HEK293 (cell line): Measurements from ENCODE around the gene ITPR2.

ENCODE experiments used
- BCL11B ChIP-seq: fragments of 450-650 bp; formaldehyde crosslinking; IDR thresholded peaks from 2 replicates; pipeline ENCODE4 v1.5.1; 2016; ENCODE audit warnings: low read depth, missing biosample characterization, missing genetic modification characterization
- CTCF ChIP-seq: fragments of 450-650 bp; formaldehyde crosslinking; IDR thresholded peaks from 2 replicates; pipeline ENCODE4 v1.5.1; 2016; ENCODE audit warnings: missing biosample characterization, missing genetic modification characterization
- PATZ1 ChIP-seq: fragments of 450-650 bp; formaldehyde crosslinking; IDR thresholded peaks from 2 replicates; pipeline ENCODE4 v1.5.1; 2016; ENCODE audit warnings: missing biosample characterization, missing genetic modification characterization
- ZFP37 ChIP-seq: fragments of 450-650 bp; formaldehyde crosslinking; IDR thresholded peaks from 2 replicates; pipeline ENCODE4 v1.5.1; 2016; ENCODE audit warnings: missing biosample characterization, missing genetic modification characterization
- ZNF140 ChIP-seq: fragments of 450-650 bp; formaldehyde crosslinking; IDR thresholded peaks from 2 replicates; pipeline ENCODE4 v1.5.1; 2016; ENCODE audit warnings: missing biosample characterization, missing genetic modification characterization
- ZNF335 ChIP-seq: fragments of 450-650 bp; formaldehyde crosslinking; conservative IDR thresholded peaks from 2 replicates; pipeline ENCODE4 v1.5.1; 2016; ENCODE audit warnings: missing biosample characterization, missing genetic modification characterization
- ZNF423 ChIP-seq: fragments of 450-650 bp; formaldehyde crosslinking; IDR thresholded peaks from 2 replicates; pipeline ENCODE4 v1.5.1; 2016; ENCODE audit warnings: missing biosample characterization, missing genetic modification characterization
- ZNF776 ChIP-seq: fragments of 450-650 bp; formaldehyde crosslinking; IDR thresholded peaks from 2 replicates; pipeline ENCODE4 v1.5.0; 2017; ENCODE audit warnings: missing biosample characterization, missing genetic modification characterization, borderline replicate concordance
- TF ChIP-seq, protein P1 (sequence below): fragments of 450-650 bp; IDR thresholded peaks from 2 replicates; pipeline ENCODE4 v1.5.1; 2018; ENCODE audit warnings: missing biosample characterization, missing genetic modification characterization
- TF ChIP-seq, protein P2 (sequence below): sonication (generic); formaldehyde crosslinking; IDR thresholded peaks from 2 replicates; pipeline ENCODE4 v1.8.1; 2022; ENCODE audit warnings: mild to moderate bottlenecking, moderate library complexity, missing genetic modification reagents

- TF ChIP-seq ZNF335 (tag by site-specific recombination) (no peak), ZNF140 (tag by site-specific recombination) (no peak), BCL11B (tag by site-specific recombination) (no peak), CTCF (tag by site-specific recombination) (no peak), PATZ1 (tag by site-specific recombination) (no peak), ZNF423 (tag by site-specific recombination) (no peak), ZNF776 (tag by site-specific recombination) (no peak), ZFP37 (tag by site-specific recombination) (no peak)
- TF ChIP-seq, protein P1, sequence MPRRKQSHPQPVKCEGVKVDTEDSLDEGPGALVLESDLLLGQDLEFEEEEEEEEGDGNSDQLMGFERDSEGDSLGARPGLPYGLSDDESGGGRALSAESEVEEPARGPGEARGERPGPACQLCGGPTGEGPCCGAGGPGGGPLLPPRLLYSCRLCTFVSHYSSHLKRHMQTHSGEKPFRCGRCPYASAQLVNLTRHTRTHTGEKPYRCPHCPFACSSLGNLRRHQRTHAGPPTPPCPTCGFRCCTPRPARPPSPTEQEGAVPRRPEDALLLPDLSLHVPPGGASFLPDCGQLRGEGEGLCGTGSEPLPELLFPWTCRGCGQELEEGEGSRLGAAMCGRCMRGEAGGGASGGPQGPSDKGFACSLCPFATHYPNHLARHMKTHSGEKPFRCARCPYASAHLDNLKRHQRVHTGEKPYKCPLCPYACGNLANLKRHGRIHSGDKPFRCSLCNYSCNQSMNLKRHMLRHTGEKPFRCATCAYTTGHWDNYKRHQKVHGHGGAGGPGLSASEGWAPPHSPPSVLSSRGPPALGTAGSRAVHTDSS (tag by site-specific recombination): no peak
- TF ChIP-seq, protein P2, sequence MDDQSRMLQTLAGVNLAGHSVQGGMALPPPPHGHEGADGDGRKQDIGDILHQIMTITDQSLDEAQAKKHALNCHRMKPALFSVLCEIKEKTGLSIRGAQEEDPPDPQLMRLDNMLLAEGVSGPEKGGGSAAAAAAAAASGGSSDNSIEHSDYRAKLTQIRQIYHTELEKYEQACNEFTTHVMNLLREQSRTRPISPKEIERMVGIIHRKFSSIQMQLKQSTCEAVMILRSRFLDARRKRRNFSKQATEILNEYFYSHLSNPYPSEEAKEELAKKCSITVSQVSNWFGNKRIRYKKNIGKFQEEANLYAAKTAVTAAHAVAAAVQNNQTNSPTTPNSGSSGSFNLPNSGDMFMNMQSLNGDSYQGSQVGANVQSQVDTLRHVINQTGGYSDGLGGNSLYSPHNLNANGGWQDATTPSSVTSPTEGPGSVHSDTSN (CRISPR knock-in tag): no peak
Observed at GRCh38 chr12:26817183-26817591, 15.8 kb downstream of the ITPR2 start.
